OCI-LY3 (cell line): ENCODE measurements around the gene CA4.

Experiments used
- H2AFZ ChIP-seq: fragments of 200-600, 300-600 bp; shearing (Covaris generic); 2 replicates; pipeline ENCODE4 v1.6.0; 2014; ENCODE audit warnings: antibody characterized with exemption, low read depth, low read length
- H3K27ac ChIP-seq: fragments of 200-600, 300-600 bp; sonication (generic); 2 replicates; pipeline ENCODE4 v1.5.1; 2014; ENCODE audit warnings: mild to moderate bottlenecking, low read length, moderate library complexity, mixed read lengths
- H3K27me3 ChIP-seq: fragments of 200-600, 300-600 bp; sonication (generic); 2 replicates; pipeline ENCODE4 v1.6.1; 2014; ENCODE audit warnings: low read depth, low read length, mixed read lengths
- H3K36me3 ChIP-seq: fragments of 200-600, 300-600 bp; sonication (generic); replicated peaks from 2 replicates; pipeline ENCODE3; 2014; ENCODE audit warnings: low read depth, low read length, mixed read lengths
- H3K4me1 ChIP-seq: fragments of 300-600, 200-600 bp; sonication (generic); 2 replicates; pipeline ENCODE4 v1.6.1; 2014; ENCODE audit warnings: low read length, mixed read lengths
- H3K4me2 ChIP-seq: fragments of 200-600, 300-600 bp; sonication (generic); 2 replicates; pipeline ENCODE4 v1.6.1; 2014; ENCODE audit warnings: low read length, mixed read lengths
- H3K4me3 ChIP-seq: fragments of 300-600, 200-600 bp; sonication (generic); 2 replicates; pipeline ENCODE4 v1.5.1; 2014; ENCODE audit warnings: antibody characterized with exemption, mild to moderate bottlenecking, low read length, moderate library complexity
- H3K79me2 ChIP-seq: fragments of 300-600, 200-600 bp; shearing (Covaris generic); 2 replicates; pipeline ENCODE4 v1.6.1; 2014; ENCODE audit warnings: mild to moderate bottlenecking, low read length, mixed read lengths
- H3K9ac ChIP-seq: fragments of 300-600, 200-600 bp; shearing (Covaris generic); 2 replicates; pipeline ENCODE4 v1.6.0; 2014; ENCODE audit warnings: mild to moderate bottlenecking, low read length, moderate library complexity
- H3K9me3 ChIP-seq: fragments of 200-600, 300-600 bp; shearing (Covaris generic); 2 replicates; pipeline ENCODE4 v1.6.1; 2014; ENCODE audit warnings: low read length, mixed read lengths; ENCODE audit not compliant: insufficient read depth
- H4K20me1 ChIP-seq: fragments of 200-600, 300-600 bp; sonication (generic); 2 replicates; pipeline ENCODE4 v1.6.1; 2016; ENCODE audit warnings: low read length, mixed read lengths; ENCODE audit not compliant: insufficient read depth
- EZH2phosphoT487 ChIP-seq: fragments of 200-600 bp; shearing (Covaris generic); IDR thresholded peaks from 2 replicates; pipeline ENCODE4 v1.6.1; 2018; ENCODE audit warnings: antibody characterized with exemption, mixed run types, low read depth
- TF ChIP-seq, protein P1 (sequence below): fragments of 200-600, 300-600 bp; sonication (generic); IDR thresholded peaks from 2 replicates; pipeline ENCODE4 v1.5.1; 2014; ENCODE audit warnings: antibody characterized with exemption, low read length, low read depth

CA4 gene

DNA sequence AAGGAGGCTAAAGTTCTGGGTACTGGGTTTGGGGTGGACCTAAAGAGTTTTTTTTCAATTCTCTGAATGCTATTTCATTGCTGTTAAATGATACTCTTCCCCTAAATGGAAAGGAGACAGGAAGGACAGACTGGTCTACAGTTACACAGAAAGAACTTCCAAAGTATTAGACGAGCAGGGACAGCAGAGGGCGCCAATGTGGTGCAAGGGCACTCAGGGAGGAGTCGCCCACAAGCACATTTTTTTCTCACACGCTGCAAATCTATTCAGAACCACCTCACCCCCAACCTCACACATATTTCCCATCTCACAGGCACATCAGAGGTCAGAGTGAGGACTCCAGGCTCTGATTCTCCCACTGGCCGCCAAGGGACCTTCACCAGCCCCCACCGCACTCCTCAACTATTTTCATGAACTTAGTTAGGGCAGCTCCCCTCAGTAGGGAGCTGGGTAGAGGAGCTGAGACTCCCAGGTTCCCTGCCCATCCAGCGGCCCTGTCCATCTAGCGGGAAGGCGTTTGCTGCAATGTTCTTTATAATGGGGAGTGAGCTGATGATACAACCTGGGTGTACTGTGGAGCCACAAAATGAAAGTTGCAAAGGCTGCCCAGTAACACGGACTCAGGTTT, 6.8 kb upstream of the CA4 start:
- Histone ChIP-seq H3K27me3 (peaks cover 10% of the 10 kb centered on the region; the same call in 1 of the 2 replicates), H3K4me3 (peak overlapping the region; percentile 62), H3K27ac (no peak overlapping the region), H3K4me2 (peak overlapping the region; percentile 82), H4K20me1 (no peaks in the 10 kb centered on the region), H3K79me2 (no peaks in the 10 kb centered on the region), H3K9ac (peak overlapping the region; percentile 26; the same call in 1 of the 2 replicates), H3K36me3 (no peaks in the 10 kb centered on the region), H3K4me1 (peaks cover 13% of the 10 kb centered on the region), H3K9me3 (no peaks in the 10 kb centered on the region), H2AFZ (peak overlapping the region; percentile 92)
- TF ChIP-seq, protein P1, sequence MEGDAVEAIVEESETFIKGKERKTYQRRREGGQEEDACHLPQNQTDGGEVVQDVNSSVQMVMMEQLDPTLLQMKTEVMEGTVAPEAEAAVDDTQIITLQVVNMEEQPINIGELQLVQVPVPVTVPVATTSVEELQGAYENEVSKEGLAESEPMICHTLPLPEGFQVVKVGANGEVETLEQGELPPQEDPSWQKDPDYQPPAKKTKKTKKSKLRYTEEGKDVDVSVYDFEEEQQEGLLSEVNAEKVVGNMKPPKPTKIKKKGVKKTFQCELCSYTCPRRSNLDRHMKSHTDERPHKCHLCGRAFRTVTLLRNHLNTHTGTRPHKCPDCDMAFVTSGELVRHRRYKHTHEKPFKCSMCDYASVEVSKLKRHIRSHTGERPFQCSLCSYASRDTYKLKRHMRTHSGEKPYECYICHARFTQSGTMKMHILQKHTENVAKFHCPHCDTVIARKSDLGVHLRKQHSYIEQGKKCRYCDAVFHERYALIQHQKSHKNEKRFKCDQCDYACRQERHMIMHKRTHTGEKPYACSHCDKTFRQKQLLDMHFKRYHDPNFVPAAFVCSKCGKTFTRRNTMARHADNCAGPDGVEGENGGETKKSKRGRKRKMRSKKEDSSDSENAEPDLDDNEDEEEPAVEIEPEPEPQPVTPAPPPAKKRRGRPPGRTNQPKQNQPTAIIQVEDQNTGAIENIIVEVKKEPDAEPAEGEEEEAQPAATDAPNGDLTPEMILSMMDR: peak; percentile 87
- TF ChIP-seq EZH2phosphoT487: no peak

DNA sequence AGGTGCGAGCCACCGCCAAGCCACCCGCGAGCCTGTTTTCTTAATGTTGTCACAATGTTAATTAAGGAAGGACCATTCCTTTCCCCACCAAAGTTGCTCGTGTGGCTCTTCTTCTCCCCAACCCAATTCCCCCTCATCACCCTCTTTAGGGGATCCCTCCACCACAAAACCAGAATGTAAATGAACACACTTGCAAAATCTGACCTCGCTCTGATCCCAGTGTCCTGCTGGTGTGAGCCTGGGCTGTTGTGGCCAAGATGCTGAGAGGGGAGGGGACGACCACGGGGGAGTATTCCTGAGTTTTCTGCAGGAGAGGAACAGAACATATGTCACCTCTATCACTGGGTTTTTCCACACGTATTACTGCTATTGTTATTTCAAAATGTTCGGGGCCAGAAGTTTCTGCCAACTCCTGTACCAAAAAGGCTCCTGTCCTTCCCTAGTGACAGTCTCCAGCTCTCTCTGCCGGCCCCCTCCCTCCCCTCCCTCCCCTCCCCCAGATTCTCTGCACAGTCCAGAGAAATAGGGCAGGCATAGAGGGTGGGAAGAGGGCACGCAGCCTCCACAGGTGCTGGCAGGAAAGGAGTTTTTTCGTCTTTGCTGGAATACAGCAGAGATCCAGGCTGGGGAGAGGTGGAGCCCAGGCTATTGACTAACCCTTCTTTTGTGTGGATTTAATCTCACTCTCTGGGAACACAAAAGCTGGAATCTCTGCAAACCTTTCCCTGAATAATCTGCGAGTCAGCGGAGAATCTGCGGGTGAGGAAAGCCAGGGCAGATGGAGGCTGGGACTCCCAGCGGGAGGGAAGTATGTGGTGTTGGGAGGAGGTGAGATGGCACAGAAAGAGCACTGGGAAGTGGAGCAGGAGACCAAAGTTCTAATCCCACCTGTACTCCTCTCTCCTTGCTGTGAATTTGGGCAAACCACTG, 4.5 kb upstream of the CA4 start:
- no peak overlapping the region for H3K4me3 ChIP-seq
- peaks cover 10% of the 10 kb centered on the region; the same call in 1 of the 2 replicates for H3K27me3 ChIP-seq

DNA sequence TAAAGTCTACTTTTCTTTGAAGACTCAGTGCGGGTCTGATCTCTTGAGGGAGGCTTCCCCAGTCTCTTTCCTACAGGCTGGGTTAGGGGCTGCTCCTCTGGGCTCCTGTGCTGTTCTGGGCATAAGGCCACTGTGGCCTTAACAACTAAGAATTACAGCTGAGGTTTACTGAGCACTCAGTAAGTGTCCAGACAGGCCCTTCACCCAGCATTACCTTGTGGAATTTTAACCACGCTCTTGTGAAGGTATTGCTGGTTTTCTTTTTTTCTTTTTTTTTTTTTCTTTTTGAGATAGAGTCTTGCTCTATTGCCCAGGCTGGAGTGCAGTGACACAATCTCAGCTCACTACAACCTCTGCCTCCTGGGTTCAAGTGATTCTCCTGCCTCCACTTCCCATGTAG, 3.6 kb upstream of the CA4 start:
- TF ChIP-seq, protein P1: no peak
- TF ChIP-seq EZH2phosphoT487: no peak
- Histone ChIP-seq H3K36me3 (no peaks in the 10 kb centered on the region), H3K9ac (no peak overlapping the region), H3K4me2 (no peak overlapping the region), H3K4me1 (peaks cover 20% of the 10 kb centered on the region), H4K20me1 (no peaks in the 10 kb centered on the region), H3K27me3 (peaks cover 10% of the 10 kb centered on the region; the same call in 1 of the 2 replicates), H3K4me3 (no peak overlapping the region), H3K27ac (no peak overlapping the region), H3K79me2 (no peaks in the 10 kb centered on the region), H3K9me3 (no peaks in the 10 kb centered on the region), H2AFZ (no peak overlapping the region)

More for the DNA sequence above, 4.5 kb upstream of the CA4 start:
- Histone ChIP-seq H3K27ac (no peak overlapping the region), H3K36me3 (no peaks in the 10 kb centered on the region), H3K9me3 (no peaks in the 10 kb centered on the region), H3K4me1 (peaks cover 13% of the 10 kb centered on the region), H3K79me2 (no peaks in the 10 kb centered on the region), H3K4me2 (no peak overlapping the region), H4K20me1 (no peaks in the 10 kb centered on the region), H2AFZ (no peak overlapping the region), H3K9ac (no peak overlapping the region)
- TF ChIP-seq, protein P1: no peak
- TF ChIP-seq EZH2phosphoT487: no peak
